Measurements from ENCODE around the gene LLCFC1. TPM values are rescaled to one million over a fixed set of nuclear protein-coding genes. Genes with fewer than 3 reads are reported as not detected.

LLCFC1 gene
- total RNA-seq, 1 donor from 2014 or later: not detected

DNA sequence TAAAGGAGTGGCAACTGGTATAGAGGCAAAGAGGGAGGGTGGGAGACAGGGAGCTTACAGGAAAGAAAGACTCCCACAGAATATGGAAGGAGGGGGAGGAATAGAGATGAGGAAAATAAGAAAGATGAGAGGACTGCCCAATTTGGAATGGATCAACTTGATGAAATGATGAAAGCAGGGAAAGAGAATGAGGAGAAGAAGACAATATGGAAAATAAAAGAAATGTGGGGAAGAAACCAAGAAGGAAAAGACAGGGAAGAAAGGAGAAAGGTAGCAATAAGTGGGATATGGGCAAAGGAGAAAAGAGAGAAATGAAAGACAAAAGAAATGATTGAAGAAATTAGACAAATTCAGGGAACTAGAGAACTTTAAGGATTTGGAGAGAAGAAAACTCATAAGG is 19.9 kb downstream of the LLCFC1 start:
- Mint-ChIP-seq H3K27me3 (ENCODE audit: unreplicated experiment) (peaks cover 3% of the 10 kb centered on the region), H3K4me1 (ENCODE audit: low read depth, unreplicated experiment) (peaks cover 4% of the 10 kb centered on the region), H3K4me3 (ENCODE audit: unreplicated experiment) (no peak overlapping the region), H3K36me3 (ENCODE audit: unreplicated experiment) (peaks cover 11% of the 10 kb centered on the region), H3K27ac (ENCODE audit: unreplicated experiment) (no peak overlapping the region), H3K9me3 (ENCODE audit: unreplicated experiment) (peaks cover 5% of the 10 kb centered on the region)
- DNase-seq: no peak
- TF ChIP-seq, protein P1, sequence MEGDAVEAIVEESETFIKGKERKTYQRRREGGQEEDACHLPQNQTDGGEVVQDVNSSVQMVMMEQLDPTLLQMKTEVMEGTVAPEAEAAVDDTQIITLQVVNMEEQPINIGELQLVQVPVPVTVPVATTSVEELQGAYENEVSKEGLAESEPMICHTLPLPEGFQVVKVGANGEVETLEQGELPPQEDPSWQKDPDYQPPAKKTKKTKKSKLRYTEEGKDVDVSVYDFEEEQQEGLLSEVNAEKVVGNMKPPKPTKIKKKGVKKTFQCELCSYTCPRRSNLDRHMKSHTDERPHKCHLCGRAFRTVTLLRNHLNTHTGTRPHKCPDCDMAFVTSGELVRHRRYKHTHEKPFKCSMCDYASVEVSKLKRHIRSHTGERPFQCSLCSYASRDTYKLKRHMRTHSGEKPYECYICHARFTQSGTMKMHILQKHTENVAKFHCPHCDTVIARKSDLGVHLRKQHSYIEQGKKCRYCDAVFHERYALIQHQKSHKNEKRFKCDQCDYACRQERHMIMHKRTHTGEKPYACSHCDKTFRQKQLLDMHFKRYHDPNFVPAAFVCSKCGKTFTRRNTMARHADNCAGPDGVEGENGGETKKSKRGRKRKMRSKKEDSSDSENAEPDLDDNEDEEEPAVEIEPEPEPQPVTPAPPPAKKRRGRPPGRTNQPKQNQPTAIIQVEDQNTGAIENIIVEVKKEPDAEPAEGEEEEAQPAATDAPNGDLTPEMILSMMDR (IDR thresholded peaks at IDR 0.05; ENCODE audit: partially characterized antibody, unreplicated experiment): no peak

DNA sequence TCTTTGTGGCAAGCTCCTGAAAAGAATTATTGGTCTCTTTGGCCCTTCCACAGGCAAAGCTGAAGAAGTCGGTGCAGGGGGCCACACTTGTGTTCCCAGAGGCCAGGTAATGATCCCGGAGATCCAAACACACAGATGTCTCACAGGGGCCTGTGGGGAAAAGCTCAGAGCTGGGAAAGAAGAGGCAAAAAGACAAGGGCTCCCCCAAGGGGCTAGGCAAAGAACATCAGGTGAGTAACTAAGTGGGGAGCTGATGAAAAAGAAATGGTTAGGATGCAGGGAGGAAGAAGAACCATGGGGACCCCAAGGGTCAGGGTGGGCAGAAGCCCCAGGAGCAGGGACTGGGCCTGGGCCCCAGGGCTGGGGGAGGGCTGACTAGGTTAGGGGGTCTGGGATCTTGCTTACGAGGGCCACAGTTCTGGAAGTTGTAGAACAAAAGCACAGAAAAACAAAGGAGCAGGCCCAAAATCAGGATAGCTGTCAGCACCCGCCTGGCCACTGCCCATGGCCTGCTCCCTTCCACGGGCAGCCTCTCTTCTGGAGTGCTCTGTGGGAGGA is 21.8 kb downstream of the LLCFC1 start:
- DNase-seq: no peak
- Mint-ChIP-seq H3K36me3 (ENCODE audit: unreplicated experiment) (peaks cover 5% of the 10 kb centered on the region), H3K4me3 (ENCODE audit: unreplicated experiment) (no peak overlapping the region), H3K9me3 (ENCODE audit: unreplicated experiment) (peaks cover 5% of the 10 kb centered on the region), H3K4me1 (ENCODE audit: low read depth, unreplicated experiment) (peaks cover 4% of the 10 kb centered on the region), H3K27ac (ENCODE audit: unreplicated experiment) (no peak overlapping the region), H3K27me3 (ENCODE audit: unreplicated experiment) (peaks cover 3% of the 10 kb centered on the region)
- TF ChIP-seq, protein P1 (IDR thresholded peaks at IDR 0.05; ENCODE audit: partially characterized antibody, unreplicated experiment): no peak

DNA sequence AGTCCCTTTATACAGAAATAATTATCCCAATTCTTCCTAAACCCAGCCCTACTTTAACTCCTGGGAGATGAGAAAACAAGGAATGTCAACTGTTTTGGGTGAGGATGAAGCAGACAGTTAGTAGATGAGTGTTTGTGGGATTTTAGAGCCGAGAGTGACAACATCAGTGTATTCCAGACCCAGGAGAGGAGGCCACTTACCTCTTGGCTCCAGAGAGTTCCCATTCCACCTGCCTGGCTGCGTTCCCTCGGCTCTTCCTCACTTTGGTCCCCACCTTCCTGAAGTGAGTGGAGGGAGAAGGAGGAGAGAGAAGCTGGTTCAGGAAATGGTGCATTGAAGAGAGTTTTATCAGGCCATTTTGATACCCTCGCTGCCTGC is 22.3 kb downstream of the LLCFC1 start:
- peaks cover 4% of the 10 kb centered on the region for H3K36me3 Mint-ChIP-seq (ENCODE audit: unreplicated experiment)
- no peak overlapping the region for H3K4me3 Mint-ChIP-seq (ENCODE audit: unreplicated experiment)
- peaks cover under 1% of the 10 kb centered on the region for H3K27me3 Mint-ChIP-seq (ENCODE audit: unreplicated experiment)
- H3K9me3 Mint-ChIP-seq (ENCODE audit: unreplicated experiment): peaks cover 5% of the 10 kb centered on the region
- H3K4me1 Mint-ChIP-seq (ENCODE audit: low read depth, unreplicated experiment): peaks cover 4% of the 10 kb centered on the region
- DNase-seq: no peak
- H3K27ac Mint-ChIP-seq (ENCODE audit: unreplicated experiment): no peak overlapping the region
- TF ChIP-seq, protein P1 (IDR thresholded peaks at IDR 0.05; ENCODE audit: partially characterized antibody, unreplicated experiment): no peak

DNA sequence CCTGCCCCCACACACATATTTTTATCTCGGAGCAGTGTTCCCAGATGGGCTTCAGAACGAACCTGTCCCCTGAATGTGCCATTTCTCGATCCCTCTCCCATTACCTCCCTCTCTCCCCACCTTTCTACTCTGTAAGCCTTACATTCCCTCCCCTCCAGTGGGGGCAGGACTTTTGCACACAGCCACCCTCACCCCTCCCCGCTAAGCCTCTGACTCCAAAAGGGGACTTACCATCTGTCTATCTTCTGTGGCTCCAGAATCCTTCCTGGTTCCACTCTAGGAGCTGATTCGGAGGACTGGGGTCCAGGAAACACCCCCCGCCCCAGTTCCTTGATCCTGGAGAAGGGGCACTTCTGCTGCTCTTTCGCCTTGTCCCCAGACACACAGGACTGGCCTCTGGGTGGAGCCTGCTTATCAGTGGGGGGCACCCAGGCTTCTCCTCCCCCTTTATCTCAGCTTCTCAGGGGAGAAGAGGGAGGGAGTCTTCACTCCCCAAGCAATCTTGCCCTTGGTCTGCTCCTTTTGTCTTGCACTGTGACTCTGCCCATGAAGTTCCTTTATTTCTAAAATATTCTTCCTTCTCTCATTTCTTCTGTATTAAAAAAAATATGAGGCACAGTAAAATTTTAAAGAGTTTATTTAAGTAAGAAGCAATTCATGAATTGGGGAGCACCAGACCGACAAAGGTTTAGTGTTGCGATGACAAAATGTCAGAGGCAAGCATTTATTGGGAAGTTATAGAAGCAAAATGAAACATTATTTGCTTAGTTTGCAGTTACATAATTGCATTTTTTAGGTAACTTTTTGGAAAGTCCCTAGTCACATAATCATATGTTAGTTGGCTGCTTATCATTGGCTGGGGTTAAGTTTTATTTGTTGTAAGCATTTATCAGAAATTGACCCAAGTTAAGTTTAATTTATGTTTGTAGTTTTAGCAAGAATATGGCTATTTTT is 23.0 kb downstream of the LLCFC1 start, which contains the start of gene KEL:
Gene KEL, minus strand, starts transcription at position 391 of the 954 bp plus-strand sequence. Its CDS starts 157 bp downstream, at position 234.
- Mint-ChIP-seq H3K4me3 (ENCODE audit: unreplicated experiment) (no peak within 1 kb of the TSS), H3K27me3 (ENCODE audit: unreplicated experiment) (no peaks in the 10 kb centered on the region), H3K27ac (ENCODE audit: unreplicated experiment) (no peak within 1 kb of the TSS), H3K36me3 (ENCODE audit: unreplicated experiment) (peaks cover 4% of the 10 kb centered on the region), H3K4me1 (ENCODE audit: low read depth, unreplicated experiment) (peaks cover 4% of the 10 kb centered on the region), H3K9me3 (ENCODE audit: unreplicated experiment) (peaks cover 5% of the 10 kb centered on the region)
- DNase-seq: no peak
- TF ChIP-seq, protein P1 (IDR thresholded peaks at IDR 0.05; ENCODE audit: partially characterized antibody, unreplicated experiment): no peak

DNA sequence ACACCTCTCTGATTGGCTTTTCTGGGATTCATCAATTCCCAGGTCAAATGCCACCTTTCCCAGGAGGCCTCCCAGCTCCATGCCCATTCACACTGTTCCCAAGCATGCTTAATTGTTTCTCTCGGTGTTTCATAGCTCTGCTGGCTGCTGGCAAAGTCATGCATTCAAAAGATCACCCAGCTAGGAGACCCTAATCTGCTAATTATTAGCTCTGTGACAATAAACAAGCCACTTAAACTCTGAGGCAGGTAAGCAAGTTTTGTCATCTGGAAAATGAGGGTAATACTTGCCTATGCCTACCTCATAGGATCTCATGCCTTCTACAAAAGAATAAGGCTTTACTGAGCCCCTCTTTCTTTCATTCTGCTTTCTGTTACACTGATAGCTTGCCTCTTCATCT is 23.7 kb downstream of the LLCFC1 start:
- Mint-ChIP-seq H3K27ac (ENCODE audit: unreplicated experiment) (no peak overlapping the region), H3K4me1 (ENCODE audit: low read depth, unreplicated experiment) (peaks cover 4% of the 10 kb centered on the region), H3K27me3 (ENCODE audit: unreplicated experiment) (no peaks in the 10 kb centered on the region), H3K36me3 (ENCODE audit: unreplicated experiment) (peaks cover 4% of the 10 kb centered on the region), H3K9me3 (ENCODE audit: unreplicated experiment) (peaks cover 5% of the 10 kb centered on the region), H3K4me3 (ENCODE audit: unreplicated experiment) (no peak overlapping the region)
- TF ChIP-seq, protein P1 (IDR thresholded peaks at IDR 0.05; ENCODE audit: partially characterized antibody, unreplicated experiment): no peak
- DNase-seq: no peak

Data from glutamatergic neuron (in vitro differentiated cells).